ENCODE data around the gene RAD51B.

- TF ChIP-seq EZH2 (IDR thresholded peaks at IDR 0.05; ENCODE audit: low read length) (no peak), CTCF (optimal IDR thresholded peaks at IDR 0.05 in 1 of 3, IDR thresholded peaks at IDR 0.05 in 1 of 3, conservative IDR thresholded peaks at IDR 0.05 in 1 of 3; ENCODE audit: extremely low read depth in 1 of 3, insufficient read depth in 2 of 3, low read length in 3 of 3) (no peak)
Observed at GRCh38 chr14:67961676-67962075, 142.1 kb downstream of the RAD51B start.

Data from keratinocyte (primary cell).